ENCODE data around the gene ITGAD. TPM values are rescaled to one million over a fixed set of nuclear protein-coding genes. Genes with fewer than 3 reads are reported as not detected.

Gene ITGAD
- total RNA-seq, 4 donors from 2014 or later, result 0.27 TPM; not detected in 3

DNA sequence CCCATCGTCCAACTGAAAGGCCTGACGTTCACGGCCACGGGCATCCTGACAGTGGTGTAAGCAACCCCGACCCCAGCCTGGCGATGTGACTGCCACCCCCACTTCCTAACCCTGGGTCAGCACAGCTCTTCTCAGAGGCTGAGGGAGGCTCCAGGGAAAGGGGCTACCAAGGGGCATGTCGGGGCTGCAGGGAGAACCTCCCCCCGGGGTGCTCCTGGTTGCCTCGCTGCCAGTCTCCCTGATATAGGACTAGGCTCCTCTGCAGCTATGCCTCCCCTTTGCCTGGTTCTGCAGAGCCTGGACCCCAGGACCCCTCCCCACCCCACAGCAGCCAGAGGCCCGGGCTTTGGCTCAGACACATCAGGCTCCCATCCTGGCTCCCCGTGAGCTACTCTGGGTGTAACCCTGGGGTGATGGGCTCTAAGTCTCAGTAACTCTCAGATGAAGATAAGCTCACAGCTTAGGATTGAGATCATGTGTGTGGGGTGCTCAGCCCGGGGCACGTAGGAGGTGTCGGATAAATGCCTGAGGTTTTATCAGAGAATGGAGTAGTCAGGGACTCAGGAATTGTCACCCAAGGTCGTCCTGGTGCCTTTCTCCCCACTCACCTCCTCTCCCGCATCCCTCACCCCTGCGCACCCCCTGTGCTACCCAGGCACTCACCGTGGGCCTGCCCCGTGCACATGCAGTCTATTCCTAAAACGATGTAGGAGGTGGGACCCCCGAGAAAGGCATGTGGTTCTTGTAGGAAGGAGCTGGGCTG lies 10.6 kb downstream of the ITGAD start:
- 80 to 90% methylated on average over 2 of the region's 21 CpGs for WGBS, 2 donors (ENCODE audit: low coverage in 1 of 2)
- no peaks in the 10 kb centered on the region for H3K36me3 ChIP-seq
- ATAC-seq, result no peak
- H3K9me3 ChIP-seq, result peaks cover 0 to 16% (median 0%) of the 10 kb centered on the region in 3 donors
- H3K4me3 ChIP-seq, result no peak overlapping the region
- peaks cover 3% of the 10 kb centered on the region for H3K27me3 ChIP-seq
- TF ChIP-seq POLR2A (IDR thresholded peaks at IDR 0.05) (no peak), EP300 (IDR thresholded peaks at IDR 0.05) (no peak), POLR2AphosphoS5 (IDR thresholded peaks at IDR 0.05) (no peak)
- H3K4me1 ChIP-seq, result no peaks in the 10 kb centered on the region
- no peak overlapping the region for H3K27ac ChIP-seq

DNA sequence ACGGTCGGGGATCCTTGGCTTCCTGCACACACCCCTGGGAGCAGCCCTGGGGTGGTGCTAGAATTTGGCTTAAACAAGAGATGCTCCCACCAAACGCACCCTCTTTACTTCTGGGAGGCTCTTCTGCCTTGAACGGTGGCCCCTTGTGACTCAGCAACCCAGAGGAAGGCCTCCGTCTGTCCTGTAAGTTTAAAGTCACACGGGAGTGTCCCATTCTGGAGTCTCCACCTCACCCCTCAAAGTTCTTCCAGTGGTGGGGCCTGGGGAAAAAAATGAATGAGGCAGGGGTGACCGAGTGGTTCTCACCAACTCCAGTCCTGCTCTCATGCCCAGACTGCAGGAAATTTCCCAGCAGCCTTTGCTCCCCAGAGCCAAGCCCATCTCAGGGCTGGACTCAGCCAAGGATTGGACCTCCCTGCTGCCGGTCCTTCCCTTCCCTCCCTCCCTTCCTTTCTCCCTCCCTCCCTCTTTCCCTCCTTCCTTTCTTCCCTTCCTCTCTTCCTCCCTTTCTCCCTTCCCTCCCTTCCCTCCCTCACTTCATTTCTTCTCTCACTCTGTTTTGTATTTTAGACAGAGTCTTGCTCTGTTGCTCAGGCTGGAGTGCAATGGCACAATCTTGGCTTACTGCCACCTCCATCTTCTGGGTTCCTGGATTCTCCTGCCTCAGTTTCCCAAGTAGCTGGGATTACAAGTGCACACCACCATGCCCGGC lies 11.4 kb downstream of the ITGAD start:
- Histone ChIP-seq H3K27ac (no peak overlapping the region), H3K9me3 (peaks cover 0 to 9% (median 0%) of the 10 kb centered on the region in 3 donors), H3K4me1 (no peaks in the 10 kb centered on the region), H3K36me3 (no peaks in the 10 kb centered on the region), H3K4me3 (no peak overlapping the region), H3K27me3 (peaks cover 10% of the 10 kb centered on the region)
- TF ChIP-seq, protein P1, sequence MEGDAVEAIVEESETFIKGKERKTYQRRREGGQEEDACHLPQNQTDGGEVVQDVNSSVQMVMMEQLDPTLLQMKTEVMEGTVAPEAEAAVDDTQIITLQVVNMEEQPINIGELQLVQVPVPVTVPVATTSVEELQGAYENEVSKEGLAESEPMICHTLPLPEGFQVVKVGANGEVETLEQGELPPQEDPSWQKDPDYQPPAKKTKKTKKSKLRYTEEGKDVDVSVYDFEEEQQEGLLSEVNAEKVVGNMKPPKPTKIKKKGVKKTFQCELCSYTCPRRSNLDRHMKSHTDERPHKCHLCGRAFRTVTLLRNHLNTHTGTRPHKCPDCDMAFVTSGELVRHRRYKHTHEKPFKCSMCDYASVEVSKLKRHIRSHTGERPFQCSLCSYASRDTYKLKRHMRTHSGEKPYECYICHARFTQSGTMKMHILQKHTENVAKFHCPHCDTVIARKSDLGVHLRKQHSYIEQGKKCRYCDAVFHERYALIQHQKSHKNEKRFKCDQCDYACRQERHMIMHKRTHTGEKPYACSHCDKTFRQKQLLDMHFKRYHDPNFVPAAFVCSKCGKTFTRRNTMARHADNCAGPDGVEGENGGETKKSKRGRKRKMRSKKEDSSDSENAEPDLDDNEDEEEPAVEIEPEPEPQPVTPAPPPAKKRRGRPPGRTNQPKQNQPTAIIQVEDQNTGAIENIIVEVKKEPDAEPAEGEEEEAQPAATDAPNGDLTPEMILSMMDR (IDR thresholded peaks at IDR 0.05), result no peak
- 43 to 53% methylated on average over 3 to 8 of the region's 9 CpGs for WGBS, 2 donors (ENCODE audit: low coverage in 1 of 2)
- ATAC-seq, result peak; percentile 51

- Histone ChIP-seq H3K9me3 (no peaks in the 10 kb centered on the region), H3K36me3 (no peaks in the 10 kb centered on the region), H3K27me3 (peaks cover 26% of the 10 kb centered on the region), H3K4me1 (no peaks in the 10 kb centered on the region), H3K4me3 (no peak overlapping the region), H3K27ac (no peak overlapping the region)
- TF ChIP-seq EP300 (IDR thresholded peaks at IDR 0.05) (no peak), POLR2A (IDR thresholded peaks at IDR 0.05) (no peak), POLR2AphosphoS5 (IDR thresholded peaks at IDR 0.05) (no peak)
- TF ChIP-seq, protein P1 (IDR thresholded peaks at IDR 0.05), result no peak
- 50% methylated on average over 1 of the region's 8 CpGs; no CpG with 5 or more reads in 1 of the 2 donors for WGBS, 2 donors (ENCODE audit: low coverage in 1 of 2)
- no peak for ATAC-seq
Observed at GRCh38 chr16:31407406-31407805, 14.3 kb downstream of the ITGAD start.

DNA sequence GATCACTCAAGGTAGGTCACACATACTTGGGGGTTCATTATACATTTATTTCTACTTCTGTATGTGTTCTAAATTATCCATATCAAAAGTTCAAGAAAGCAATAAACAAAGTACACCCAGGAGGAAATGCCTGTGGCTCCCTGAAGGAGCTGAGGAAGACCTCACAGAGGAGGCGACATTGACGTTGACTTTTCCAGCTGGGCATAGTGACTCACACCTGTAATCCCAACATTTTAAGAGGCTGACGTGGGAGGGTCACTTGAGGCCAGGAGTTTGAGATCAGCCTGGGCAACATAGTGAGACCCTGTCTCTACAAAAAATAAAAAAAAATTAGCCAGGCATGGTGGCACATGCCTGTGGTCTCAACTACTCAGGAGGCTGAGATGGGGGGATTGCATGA lies 16.3 kb downstream of the ITGAD start:
- TF ChIP-seq POLR2AphosphoS5 (IDR thresholded peaks at IDR 0.05), result no peak
- TF ChIP-seq, protein P1 (IDR thresholded peaks at IDR 0.05), result no peak
- TF ChIP-seq EP300 (IDR thresholded peaks at IDR 0.05), result no peak
- H3K4me1 ChIP-seq, result no peaks in the 10 kb centered on the region
- H3K27me3 ChIP-seq, result peaks cover 26% of the 10 kb centered on the region
- no peaks in the 10 kb centered on the region for H3K9me3 ChIP-seq
- 66% methylated on average over 3 of the region's 3 CpGs; no CpG with 5 or more reads in 1 of the 2 donors for WGBS, 2 donors (ENCODE audit: low coverage in 1 of 2)
- no peak overlapping the region for H3K27ac ChIP-seq
- no peak for ATAC-seq
- H3K36me3 ChIP-seq, result no peaks in the 10 kb centered on the region
- no peak overlapping the region for H3K4me3 ChIP-seq

DNA sequence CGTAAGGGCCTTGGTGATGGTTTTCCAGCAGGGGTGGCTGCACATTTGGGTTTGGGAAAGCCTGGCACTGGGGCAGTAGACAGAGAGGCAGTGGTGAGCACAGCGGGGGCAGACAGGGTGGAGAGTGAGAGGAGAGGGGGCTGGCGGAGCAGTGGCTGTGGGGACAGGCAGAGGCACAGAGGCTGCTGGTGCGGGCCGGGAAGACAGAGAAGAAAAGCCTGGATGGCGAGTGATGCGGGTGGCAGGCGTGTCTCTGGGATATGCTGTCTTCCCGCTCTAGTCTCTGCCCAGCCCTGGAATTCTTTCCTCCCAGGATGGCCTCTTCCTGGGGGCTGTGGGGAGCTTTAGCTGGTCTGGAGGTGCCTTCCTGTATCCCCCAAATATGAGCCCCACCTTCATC lies 16.9 kb downstream of the ITGAD start:
- H3K27ac ChIP-seq, result no peak overlapping the region
- no peaks in the 10 kb centered on the region for H3K36me3 ChIP-seq
- no peaks in the 10 kb centered on the region for H3K9me3 ChIP-seq
- WGBS, 2 donors (ENCODE audit: low coverage in 1 of 2), result 61 to 84% methylated on average over 4 to 6 of the region's 9 CpGs
- H3K27me3 ChIP-seq, result peaks cover 26% of the 10 kb centered on the region
- TF ChIP-seq, protein P1 (IDR thresholded peaks at IDR 0.05), result no peak
- TF ChIP-seq EP300 (IDR thresholded peaks at IDR 0.05) (no peak), POLR2A (IDR thresholded peaks at IDR 0.05) (no peak), POLR2AphosphoS5 (IDR thresholded peaks at IDR 0.05) (no peak)
- no peaks in the 10 kb centered on the region for H3K4me1 ChIP-seq
- ATAC-seq, result no peak
- no peak overlapping the region for H3K4me3 ChIP-seq

Measured in gastroesophageal sphincter (tissue), 4 donors.